Globus pallidus (tissue), 1 donor: ENCODE data around the gene MORC3.
"Not testable (repeated sequence)": the region's sequence is repeated elsewhere in the genome, so short reads cannot be mapped to it uniquely, and the experiment has no call there.

Experiments used
- DNase-seq: peaks from one replicate; pipeline ENCODE4 v3.0.0-alpha.2; 2015; ENCODE audit warnings: low spot score

MORC3 gene

DNA sequence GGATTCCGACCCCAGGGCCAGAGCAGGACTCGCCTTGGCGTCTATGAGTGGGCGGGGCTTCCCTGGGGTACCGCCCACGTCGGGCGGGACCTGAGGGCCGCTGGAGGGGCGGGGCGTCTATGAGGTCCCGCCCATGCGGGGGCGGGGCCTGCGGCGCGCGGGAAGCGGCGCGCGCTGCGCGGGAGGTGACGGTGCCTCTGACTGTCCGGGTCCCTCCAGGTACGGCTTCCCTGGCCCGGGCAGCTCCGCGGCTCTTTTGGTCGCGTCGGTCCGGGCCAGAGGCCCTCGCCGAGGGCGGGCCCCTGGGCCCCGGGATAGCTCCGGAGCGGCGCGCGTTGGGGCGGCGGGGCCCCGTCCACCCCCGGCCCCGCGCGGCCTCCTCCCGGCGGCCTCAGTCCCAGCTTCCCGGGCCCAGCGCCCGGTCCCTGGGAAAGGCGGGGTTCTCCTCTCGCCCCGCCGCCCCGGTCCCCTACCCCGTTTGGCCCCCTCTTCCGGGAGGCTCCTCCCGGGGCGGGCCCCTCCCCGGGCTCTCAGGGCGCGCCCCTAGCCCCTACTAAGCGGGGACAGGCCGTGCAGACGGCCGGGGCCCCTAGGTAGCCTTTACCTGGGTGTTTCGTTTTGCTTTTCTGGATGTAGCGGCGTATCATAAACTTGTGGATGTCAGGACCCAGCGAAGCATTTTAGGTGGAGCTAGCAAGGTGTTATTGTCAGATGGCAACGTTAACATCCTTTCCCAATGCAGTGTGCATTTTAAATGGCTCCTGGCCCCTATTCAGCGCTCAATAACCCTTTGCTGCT is 65.4 kb downstream of the MORC3 start, which contains the start of gene CHAF1B:
Gene CHAF1B, plus strand, starts transcription at position 160 of the 798 bp plus-strand sequence. CDS start 745 bp downstream, outside the sequence.
- peak; percentile 67 for DNase-seq

DNA sequence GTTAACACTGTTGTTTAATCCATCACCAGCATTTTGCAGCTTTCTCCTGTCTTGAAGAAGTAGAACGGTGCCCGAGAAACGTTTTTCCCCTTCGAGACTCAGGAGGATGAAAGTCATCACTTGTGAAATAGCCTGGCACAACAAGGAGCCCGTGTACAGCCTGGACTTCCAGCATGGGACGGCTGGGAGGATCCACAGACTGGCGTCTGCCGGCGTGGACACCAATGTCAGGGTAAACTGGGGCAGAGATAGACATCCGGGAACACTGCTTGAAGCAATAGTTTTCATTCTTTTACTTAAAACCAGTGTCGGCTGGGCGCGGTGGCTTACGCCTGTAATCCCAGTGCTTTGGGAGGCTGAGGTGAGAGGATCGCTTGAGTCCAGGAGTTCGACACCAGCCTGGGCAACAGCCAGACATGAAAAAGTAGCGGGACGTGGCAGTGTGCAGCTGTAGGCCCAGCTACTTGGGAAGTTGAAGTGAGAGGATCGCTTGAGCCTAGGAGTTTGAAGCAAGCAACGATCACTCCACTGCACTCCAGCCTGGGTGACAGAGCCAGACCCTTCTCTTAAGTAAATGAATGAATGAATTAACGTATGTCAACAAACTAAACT is 66.1 kb downstream of the MORC3 start:
- no peak for DNase-seq

- DNase-seq, result no peak
Observed at GRCh38 chr21:36388096-36388495, 68.1 kb downstream of the MORC3 start.

GRCh38 chr21:36388835-36389234 is 68.8 kb downstream of the MORC3 start:
- peak; percentile 39 for DNase-seq

DNA sequence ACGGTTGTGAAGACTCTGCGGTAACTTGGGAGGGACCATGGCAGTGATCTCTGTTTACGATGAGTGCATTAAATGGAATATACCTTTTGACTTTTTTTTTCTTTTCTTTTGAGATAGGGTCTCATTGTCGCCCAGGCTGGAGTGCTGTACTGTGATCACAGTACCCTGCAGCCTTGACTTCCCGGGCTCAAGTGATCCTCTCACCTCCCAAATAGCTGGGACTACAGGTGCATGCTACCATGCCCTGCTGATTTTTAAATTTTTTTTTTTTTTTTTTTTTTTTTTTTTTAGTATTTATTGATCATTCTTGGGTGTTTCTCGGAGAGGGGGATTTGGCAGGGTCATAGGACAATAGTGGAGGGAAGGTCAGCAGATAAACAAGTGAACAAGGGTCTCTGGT is 71.7 kb downstream of the MORC3 start:
- DNase-seq, result not testable (repeated sequence)

DNA sequence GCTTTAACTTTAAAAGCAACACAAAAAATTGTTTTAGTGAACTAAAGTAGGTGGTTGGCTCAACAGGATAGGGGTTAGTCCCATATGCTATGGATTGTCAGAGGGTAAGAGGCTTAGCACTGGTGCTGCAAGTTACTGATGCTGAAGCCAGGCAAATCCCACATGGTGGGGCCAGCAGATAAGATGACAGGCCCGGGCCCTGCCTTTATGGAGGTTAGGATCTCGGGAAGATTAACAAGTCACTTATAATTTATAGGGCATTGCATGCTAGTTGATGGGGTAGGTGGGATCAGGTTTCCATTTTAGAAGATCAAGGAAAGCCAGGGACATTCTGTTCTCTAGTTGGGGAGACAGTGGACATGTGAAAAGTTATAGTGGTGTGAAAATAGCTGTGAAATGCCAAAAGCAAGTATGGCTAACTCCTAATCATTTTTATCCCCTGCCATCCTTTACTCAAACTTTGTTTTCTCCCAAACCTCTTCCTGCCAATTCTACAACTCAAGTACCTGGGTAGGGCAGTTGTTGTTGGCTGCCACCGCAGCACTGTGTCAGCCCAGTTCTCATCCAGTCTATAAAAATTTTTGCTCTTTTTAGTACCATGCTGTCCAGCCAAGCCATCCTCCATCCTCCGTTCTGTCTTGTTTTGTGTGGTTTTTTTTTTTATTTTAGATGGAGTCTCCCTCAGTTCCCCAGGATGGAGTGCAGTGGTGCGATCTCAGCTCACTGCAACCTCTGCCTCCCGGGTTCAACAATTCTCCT is 75.5 kb downstream of the MORC3 start:
- DNase-seq, result no peak

- DNase-seq, result no peak
Observed at GRCh38 chr21:36396325-36396724, 76.3 kb downstream of the MORC3 start.

- DNase-seq, result no peak
Observed at GRCh38 chr21:36396971-36397370, 77.0 kb downstream of the MORC3 start.

- no peak for DNase-seq
Observed at GRCh38 chr21:36397606-36398005, 77.6 kb downstream of the MORC3 start.

- not testable (repeated sequence) for DNase-seq
Observed at GRCh38 chr21:36399736-36400135, 79.7 kb downstream of the MORC3 start.

DNA sequence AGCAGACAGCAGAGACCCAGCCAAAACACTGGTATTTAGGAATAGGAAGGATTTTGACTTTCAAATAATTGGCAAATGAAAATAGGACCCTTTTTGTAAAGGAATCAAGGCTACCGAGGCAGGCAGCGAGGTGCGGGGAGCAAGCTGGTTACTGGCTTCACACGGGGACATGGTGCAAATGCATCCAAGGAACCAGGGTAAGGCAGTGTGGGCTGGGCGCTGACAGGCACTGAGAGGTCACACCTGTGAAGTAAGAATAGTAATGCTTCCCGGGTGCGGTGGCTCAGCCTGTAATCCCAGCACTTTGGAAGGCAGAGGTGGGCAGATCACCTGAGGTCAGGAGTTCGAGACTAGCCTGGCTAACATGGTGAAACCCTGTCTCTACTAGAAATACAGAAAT is 80.7 kb downstream of the MORC3 start:
- no peak for DNase-seq

- no peak for DNase-seq
Observed at GRCh38 chr21:36402339-36402738, 82.3 kb downstream of the MORC3 start.

- no peak for DNase-seq
Observed at GRCh38 chr21:36403713-36404112, 83.7 kb downstream of the MORC3 start.

DNA sequence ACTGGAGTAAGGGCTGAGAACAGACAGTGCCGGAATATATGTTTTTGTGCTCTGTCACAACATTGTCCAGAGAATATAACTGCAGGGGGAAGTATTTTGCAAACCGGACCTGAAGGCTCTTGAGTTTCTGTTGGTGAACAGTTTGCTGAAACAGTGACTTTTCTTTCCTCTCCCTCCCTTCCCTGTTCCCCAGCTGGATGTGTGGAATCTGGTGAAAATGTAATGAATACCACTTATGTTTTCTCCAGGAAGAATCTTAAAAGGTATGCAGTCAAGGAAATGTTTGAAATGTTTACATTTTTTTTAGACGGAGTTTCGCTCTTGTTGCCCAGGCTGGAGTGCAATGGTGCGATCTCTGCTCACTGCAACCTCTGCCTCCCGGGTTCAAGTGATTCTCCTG is 88.6 kb downstream of the MORC3 start:
- no peak for DNase-seq

DNA sequence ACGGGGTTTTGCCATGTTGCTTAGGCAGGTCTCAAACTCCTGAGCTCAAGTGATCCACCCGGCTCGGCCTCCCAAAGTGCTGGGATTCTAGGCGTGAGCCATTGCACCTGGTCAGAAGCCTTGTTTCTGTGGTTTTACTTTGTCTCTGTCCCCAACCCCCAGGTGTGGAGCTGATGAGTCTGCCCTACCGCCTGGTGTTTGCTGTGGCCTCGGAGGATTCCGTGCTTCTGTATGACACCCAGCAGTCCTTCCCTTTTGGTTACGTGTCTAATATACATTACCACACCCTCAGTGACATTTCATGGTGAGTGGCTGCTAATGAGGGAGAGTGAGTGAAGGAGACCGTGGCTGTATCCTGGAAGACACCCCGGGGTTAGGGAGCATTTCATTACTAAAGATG is 91.3 kb downstream of the MORC3 start:
- DNase-seq, result no peak

DNA sequence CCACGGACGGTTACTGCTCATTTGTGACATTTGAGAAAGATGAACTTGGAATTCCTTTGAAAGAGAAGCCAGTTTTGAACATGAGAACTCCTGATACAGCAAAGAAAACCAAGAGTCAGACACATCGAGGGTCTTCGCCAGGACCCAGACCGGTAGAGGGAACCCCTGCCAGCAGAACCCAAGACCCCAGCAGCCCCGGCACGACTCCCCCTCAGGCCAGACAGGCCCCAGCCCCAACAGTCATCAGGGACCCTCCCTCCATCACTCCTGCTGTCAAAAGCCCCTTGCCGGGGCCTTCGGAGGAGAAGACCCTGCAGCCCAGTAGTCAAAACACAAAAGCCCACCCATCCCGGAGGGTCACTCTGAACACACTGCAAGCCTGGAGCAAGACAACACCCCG is 92.9 kb downstream of the MORC3 start:
- no peak for DNase-seq

DNA sequence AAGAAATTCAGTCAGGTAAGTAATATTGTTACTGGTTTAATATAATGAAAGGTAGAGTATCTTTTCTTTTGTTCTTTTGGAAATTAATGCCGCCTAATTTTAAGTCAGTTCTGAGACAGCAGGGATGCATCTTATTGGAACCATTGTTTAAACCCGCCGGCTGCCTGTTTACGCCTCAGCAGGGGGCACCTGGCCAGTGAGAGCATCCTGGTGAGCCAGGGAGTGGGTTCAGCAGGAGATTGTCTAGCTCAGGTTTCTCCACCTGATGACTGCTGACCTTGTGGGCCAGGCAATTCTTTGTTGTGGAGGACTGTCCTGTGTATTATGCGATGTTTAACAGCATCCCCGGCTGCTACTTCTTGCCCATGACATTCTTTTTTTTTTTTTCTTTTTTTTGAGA is 95.4 kb downstream of the MORC3 start:
- no peak for DNase-seq

GRCh38 chr21:36419241-36419640 is 99.2 kb downstream of the MORC3 start:
- DNase-seq, result no peak

DNA sequence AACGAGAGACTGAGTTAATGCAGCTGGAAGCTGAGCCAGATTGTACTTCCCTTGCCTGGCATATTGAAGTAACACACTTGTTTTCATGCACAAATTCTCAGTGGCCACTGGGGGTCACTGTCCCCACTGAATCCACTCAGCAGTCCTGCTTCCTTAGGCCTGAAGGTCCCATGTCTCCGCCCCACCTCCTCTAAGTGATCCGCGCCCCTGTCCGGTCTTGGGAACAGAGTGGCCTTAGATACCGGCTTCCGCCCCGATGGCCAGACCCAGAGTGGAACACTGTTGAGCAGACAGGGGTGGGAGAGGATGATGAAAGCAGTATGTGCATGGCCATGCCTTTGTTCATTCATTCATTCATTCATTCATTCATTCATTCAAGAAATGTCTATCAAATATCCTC is 100.0 kb downstream of the MORC3 start:
- DNase-seq, result peak; percentile 68

- no peak for DNase-seq
Observed at GRCh38 chr21:36420571-36421339, 100.8 kb downstream of the MORC3 start.

DNA sequence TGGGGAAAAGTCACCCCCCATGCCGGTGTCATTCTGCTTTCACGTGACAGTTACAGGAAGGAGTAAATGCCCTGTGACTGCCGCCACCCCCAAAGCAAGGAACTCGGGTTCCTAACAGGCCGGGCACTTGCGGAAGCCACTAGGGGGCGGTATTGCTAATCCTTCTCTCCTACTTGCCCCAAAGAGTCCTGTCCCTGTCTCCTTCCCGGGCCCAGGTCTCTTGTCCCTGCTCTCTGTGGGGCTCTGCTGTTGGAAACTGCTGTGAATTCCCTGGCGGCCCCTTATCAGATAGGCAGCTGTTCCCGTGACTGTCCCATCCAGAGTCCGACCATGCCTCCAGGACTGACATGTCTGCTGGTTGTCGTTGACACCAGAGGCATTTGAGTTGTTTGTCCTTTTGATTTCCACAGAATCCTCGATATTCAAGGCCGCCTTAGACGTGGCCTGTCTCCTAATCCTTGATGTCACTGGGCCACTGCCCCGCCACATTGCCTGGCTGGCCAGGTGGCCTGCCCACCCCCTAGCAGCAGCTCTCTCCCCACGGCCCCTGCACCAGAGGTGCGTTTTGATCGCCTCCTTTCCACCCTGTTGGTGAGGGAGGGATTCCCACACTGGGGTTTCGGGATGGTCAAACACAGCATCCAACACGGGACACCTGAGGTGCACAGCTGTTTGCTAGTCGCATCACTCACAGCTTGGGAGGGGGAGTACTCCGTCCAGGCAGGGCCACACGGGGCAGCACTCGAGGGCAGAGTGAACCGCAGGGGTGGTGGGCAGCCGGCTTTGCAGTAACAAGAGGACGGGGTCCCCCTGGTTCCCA is 102.5 kb downstream of the MORC3 start:
- no peak for DNase-seq
